GM12878 (cell line): ENCODE results near the gene NFE2L3. TPM values are rescaled to one million over a fixed set of nuclear protein-coding genes. Genes with fewer than 3 reads are reported as not detected.

Experiments
- CEBPB ChIP-seq, 2 experiments: fragments of 150-350 bp in 1 of 2; IDR thresholded peaks; 2 replicates each; pipeline ENCODE4 v1.6.1; 2012 to 2014; ENCODE audit warnings: low read depth in 2 of 2, low read length in 2 of 2, borderline replicate concordance in 1 of 2, inconsistent platforms in 1 of 2
- CHD4 ChIP-seq: fragments of 200-600 bp; sonication (generic); IDR thresholded peaks from 2 replicates; pipeline ENCODE4 v1.6.1; 2016; ENCODE audit warnings: mild to moderate bottlenecking
- FOXM1 ChIP-seq: IDR thresholded peaks from 2 replicates; pipeline ENCODE4 v1.6.1; 2012; ENCODE audit warnings: low read depth, mild to moderate bottlenecking, inconsistent platforms, low read length, moderate library complexity
- JUNB ChIP-seq: IDR thresholded peaks from 2 replicates; pipeline ENCODE4 v1.6.1; 2016; ENCODE audit warnings: antibody characterized with exemption, mild to moderate bottlenecking
- JUND ChIP-seq: IDR thresholded peaks from 2 replicates; pipeline ENCODE4 v1.6.1; 2012; ENCODE audit warnings: low read depth, mild to moderate bottlenecking, low read length, improper control_type of control experiment, moderate library complexity
- LARP7 ChIP-seq: fragments of 450-650 bp; IDR thresholded peaks from 2 replicates; pipeline ENCODE4 v1.6.1; 2017; ENCODE audit warnings: mild to moderate bottlenecking
- MTA2 ChIP-seq: fragments of 450-650 bp; IDR thresholded peaks from 2 replicates; pipeline ENCODE4 v1.6.1; 2016; ENCODE audit warnings: low read depth, mild to moderate bottlenecking, moderate library complexity
- NFYB ChIP-seq: IDR thresholded peaks from 2 replicates; pipeline ENCODE4 v1.6.1; 2011; ENCODE audit warnings: low read depth, mild to moderate bottlenecking, low read length, improper control_type of control experiment, moderate library complexity; ENCODE audit not compliant: insufficient read depth
- NR2F1 ChIP-seq: fragments of 450-650 bp; conservative IDR thresholded peaks from 2 replicates; pipeline ENCODE4 v1.6.1; 2017; ENCODE audit warnings: mild to moderate bottlenecking
- PAX5 ChIP-seq: IDR thresholded peaks from 2 replicates; pipeline ENCODE4 v1.6.1; 2011; ENCODE audit warnings: low read depth, low read length, borderline replicate concordance
- POLR2AphosphoS2 ChIP-seq: IDR thresholded peaks from 2 replicates; pipeline ENCODE4 v1.6.1; 2011; ENCODE audit warnings: low read depth, mild to moderate bottlenecking, low read length, improper control_type of control experiment, moderate library complexity
- POU2F2 ChIP-seq: IDR thresholded peaks from 3 replicates; pipeline ENCODE4 v1.6.1; 2011; ENCODE audit warnings: low read depth, mild to moderate bottlenecking, low read length, borderline replicate concordance
- RB1 ChIP-seq: fragments of 450-650 bp; formaldehyde crosslinking; IDR thresholded peaks from 2 replicates; pipeline ENCODE4 v1.6.1; 2017; ENCODE audit warnings: mild to moderate bottlenecking, borderline replicate concordance
- RCOR1 ChIP-seq: conservative IDR thresholded peaks from 2 replicates; pipeline ENCODE4 v1.6.1; 2012; ENCODE audit warnings: low read depth, low read length, improper control_type of control experiment
- RUNX3 ChIP-seq: IDR thresholded peaks from 2 replicates; pipeline ENCODE4 v1.6.1; 2012; ENCODE audit warnings: low read length, inconsistent platforms
- SMAD5 ChIP-seq: IDR thresholded peaks from 2 replicates; pipeline ENCODE4 v1.6.1; 2016; ENCODE audit warnings: antibody characterized with exemption, low read depth
- SREBF1 ChIP-seq: IDR thresholded peaks from 2 replicates; pipeline ENCODE4 v1.6.1; 2012; ENCODE audit warnings: mild to moderate bottlenecking, low read length
- SREBF2 ChIP-seq: IDR thresholded peaks from 2 replicates; pipeline ENCODE4 v1.6.1; 2012; ENCODE audit warnings: mild to moderate bottlenecking, low read length
- YBX1 ChIP-seq: fragments of 450-650 bp; IDR thresholded peaks from 2 replicates; pipeline ENCODE4 v1.6.1; 2016; ENCODE audit warnings: antibody characterized with exemption
- ZNF622 ChIP-seq: fragments of 450-650 bp; IDR thresholded peaks from 2 replicates; pipeline ENCODE4 v1.6.1; 2017; ENCODE audit warnings: mild to moderate bottlenecking, inconsistent platforms
- polyA plus RNA-seq, 11 experiments: library from polyadenylated mRNA; depleted of rRNA in 4 of 11; unstranded in 6 of 11; stranded (reverse) in 5 of 11; fragments of >200 nt; fragmentation: Nextera tagmentation in 4 of 11; fragmentation: Illumina TruSeq in 1 of 11; extraction: Ambion mirVana in 4 of 11; extraction: Trizol in 1 of 11; gene quantifications; 1 replicate in 1 of 11; 2 replicates in 10 of 11; pipeline versions ENCODE4 v1.2.1 to v1.2.3, GENCODE V29; 2011 to 2016; ENCODE audit warnings: inconsistent platforms in 2 of 11, missing spikeins in 2 of 11, low read depth in 1 of 11
- total RNA-seq, 4 experiments: library from RNA; depleted of rRNA in 3 of 4; stranded (reverse); fragments of >200 nt in 3 of 4; fragmentation: Illumina TruSeq in 1 of 4; extraction: Trizol in 1 of 4; gene quantifications; 2 replicates each; pipeline versions ENCODE4 v1.2.1 to v1.2.3, GENCODE V29; 2013 to 2021
- TF ChIP-seq, protein P1 (sequence below): fragments of 450-650 bp; IDR thresholded peaks from 2 replicates; pipeline ENCODE4 v1.6.1; 2016; ENCODE audit warnings: mild to moderate bottlenecking
- TF ChIP-seq, protein P2 (sequence below): fragments of 450-650 bp; IDR thresholded peaks from 2 replicates; pipeline ENCODE4 v1.6.1; 2017; ENCODE audit warnings: low read depth, mild to moderate bottlenecking, moderate library complexity
- TF ChIP-seq, protein P3 (sequence below): IDR thresholded peaks from 2 replicates; pipeline ENCODE4 v1.6.1; 2011; ENCODE audit warnings: borderline replicate concordance, low read depth, mild to moderate bottlenecking, moderate library complexity, low read length; ENCODE audit not compliant: insufficient read depth, poor library complexity, severe bottlenecking
- TF ChIP-seq, protein P4 (sequence below): fragments of 450-650 bp; IDR thresholded peaks from 2 replicates; pipeline ENCODE4 v1.6.1; 2018; ENCODE audit warnings: mild to moderate bottlenecking, low read depth, moderate library complexity; ENCODE audit not compliant: partially characterized antibody

NFE2L3 gene
- total and polyA plus RNA-seq, 10 of the 15 experiments (the other 5 are each of a cell fraction or from before 2014, with no cell fraction given): 4.4 to 34.9 (median 13.0) TPM

DNA sequence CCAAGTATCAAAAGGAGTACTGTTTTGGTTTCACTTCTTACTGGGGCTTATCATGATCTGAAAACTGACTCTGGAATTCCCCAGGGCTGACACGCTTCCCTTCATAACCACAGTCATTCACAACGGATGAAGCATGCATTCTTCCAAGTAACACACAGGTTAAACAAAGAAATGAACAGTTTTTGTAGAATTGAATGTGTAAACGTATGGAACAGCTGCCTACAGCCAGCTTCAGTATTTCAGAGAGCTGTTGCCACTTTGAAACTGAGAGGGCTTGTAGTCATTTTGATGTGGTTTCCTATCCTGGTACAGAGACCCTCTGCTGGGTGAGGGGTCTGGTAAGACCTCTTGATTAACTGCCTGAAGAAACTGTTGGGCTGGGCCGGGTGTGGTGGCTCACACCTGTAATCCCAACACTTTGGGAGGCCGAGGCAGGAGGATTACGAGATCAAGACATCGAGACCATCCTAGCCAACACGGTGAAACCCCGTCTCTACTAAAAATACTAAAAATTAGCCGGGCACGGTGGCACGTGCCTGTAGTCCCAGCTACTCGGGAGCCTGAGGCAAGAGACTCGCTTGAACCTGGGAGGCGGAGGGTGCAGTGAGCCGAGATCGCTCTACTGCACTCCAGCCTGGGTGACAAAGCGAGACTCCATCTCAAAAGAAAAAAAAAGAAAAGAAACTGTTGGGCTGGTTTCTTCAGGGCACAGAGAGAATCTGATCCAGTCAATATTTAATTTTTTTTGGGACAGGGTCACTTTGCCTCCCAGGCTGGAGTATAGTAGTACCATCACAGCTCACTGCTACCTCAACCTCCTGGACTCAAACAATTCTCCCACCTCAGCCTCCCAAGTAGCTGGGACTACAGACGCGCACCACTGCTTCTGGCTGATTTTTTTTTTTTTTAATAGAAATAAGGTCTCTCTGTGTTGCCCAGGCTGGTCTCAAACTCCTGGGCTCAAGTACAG lies 4.7 kb downstream of the NFE2L3 start (continued):
- TF ChIP-seq NFYB (no peak), SREBF1 (no peak), JUNB (peak; percentile 54; the same call in 1 of the 2 replicates), JUND (no peak), POLR2AphosphoS2 (no peak), PAX5 (no peak; the same call in 1 of the 2 replicates), FOXM1 (peak; percentile 78; the same call in 1 of the 2 replicates), RUNX3 (peak; percentile 93), CHD4 (no peak), CEBPB (IDR thresholded peaks at IDR 0.05; ENCODE audit: borderline replicate concordance in 1 of 2, low read depth in 2 of 2, low read length in 2 of 2) (no peak), MTA2 (peak; percentile 66), NR2F1 (peak; percentile 50; the same call in 1 of the 2 replicates), YBX1 (no peak), SMAD5 (no peak; the same call in 1 of the 2 replicates), RB1 (no peak), LARP7 (0 out of 2 replicates have a peak, but pooled peaks have one; percentile 40), POU2F2 (peak; percentile 32; the same call in 1 of the 3 replicates), RCOR1 (no peak), ZNF622 (no peak), SREBF2 (no peak)
- TF ChIP-seq, protein P1, sequence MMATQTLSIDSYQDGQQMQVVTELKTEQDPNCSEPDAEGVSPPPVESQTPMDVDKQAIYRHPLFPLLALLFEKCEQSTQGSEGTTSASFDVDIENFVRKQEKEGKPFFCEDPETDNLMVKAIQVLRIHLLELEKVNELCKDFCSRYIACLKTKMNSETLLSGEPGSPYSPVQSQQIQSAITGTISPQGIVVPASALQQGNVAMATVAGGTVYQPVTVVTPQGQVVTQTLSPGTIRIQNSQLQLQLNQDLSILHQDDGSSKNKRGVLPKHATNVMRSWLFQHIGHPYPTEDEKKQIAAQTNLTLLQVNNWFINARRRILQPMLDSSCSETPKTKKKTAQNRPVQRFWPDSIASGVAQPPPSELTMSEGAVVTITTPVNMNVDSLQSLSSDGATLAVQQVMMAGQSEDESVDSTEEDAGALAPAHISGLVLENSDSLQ: peak; percentile 7; the same call in 1 of the 2 replicates
- TF ChIP-seq, protein P2, sequence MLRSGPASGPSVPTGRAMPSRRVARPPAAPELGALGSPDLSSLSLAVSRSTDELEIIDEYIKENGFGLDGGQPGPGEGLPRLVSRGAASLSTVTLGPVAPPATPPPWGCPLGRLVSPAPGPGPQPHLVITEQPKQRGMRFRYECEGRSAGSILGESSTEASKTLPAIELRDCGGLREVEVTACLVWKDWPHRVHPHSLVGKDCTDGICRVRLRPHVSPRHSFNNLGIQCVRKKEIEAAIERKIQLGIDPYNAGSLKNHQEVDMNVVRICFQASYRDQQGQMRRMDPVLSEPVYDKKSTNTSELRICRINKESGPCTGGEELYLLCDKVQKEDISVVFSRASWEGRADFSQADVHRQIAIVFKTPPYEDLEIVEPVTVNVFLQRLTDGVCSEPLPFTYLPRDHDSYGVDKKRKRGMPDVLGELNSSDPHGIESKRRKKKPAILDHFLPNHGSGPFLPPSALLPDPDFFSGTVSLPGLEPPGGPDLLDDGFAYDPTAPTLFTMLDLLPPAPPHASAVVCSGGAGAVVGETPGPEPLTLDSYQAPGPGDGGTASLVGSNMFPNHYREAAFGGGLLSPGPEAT: peak; percentile 98
- TF ChIP-seq, protein P3, sequence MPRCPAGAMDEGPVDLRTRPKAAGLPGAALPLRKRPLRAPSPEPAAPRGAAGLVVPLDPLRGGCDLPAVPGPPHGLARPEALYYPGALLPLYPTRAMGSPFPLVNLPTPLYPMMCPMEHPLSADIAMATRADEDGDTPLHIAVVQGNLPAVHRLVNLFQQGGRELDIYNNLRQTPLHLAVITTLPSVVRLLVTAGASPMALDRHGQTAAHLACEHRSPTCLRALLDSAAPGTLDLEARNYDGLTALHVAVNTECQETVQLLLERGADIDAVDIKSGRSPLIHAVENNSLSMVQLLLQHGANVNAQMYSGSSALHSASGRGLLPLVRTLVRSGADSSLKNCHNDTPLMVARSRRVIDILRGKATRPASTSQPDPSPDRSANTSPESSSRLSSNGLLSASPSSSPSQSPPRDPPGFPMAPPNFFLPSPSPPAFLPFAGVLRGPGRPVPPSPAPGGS: peak; percentile 33
- TF ChIP-seq, protein P4, sequence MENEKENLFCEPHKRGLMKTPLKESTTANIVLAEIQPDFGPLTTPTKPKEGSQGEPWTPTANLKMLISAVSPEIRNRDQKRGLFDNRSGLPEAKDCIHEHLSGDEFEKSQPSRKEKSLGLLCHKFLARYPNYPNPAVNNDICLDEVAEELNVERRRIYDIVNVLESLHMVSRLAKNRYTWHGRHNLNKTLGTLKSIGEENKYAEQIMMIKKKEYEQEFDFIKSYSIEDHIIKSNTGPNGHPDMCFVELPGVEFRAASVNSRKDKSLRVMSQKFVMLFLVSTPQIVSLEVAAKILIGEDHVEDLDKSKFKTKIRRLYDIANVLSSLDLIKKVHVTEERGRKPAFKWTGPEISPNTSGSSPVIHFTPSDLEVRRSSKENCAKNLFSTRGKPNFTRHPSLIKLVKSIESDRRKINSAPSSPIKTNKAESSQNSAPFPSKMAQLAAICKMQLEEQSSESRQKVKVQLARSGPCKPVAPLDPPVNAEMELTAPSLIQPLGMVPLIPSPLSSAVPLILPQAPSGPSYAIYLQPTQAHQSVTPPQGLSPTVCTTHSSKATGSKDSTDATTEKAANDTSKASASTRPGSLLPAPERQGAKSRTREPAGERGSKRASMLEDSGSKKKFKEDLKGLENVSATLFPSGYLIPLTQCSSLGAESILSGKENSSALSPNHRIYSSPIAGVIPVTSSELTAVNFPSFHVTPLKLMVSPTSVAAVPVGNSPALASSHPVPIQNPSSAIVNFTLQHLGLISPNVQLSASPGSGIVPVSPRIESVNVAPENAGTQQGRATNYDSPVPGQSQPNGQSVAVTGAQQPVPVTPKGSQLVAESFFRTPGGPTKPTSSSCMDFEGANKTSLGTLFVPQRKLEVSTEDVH: peak; percentile 49
